Stimulated activated naive CD8-positive, alpha-beta T cell treated with anti-CD3 and anti-CD28 coated beads, Interleukin-15, Interleukin-2, amounts not matched to agents 100 U/mL and 50 U/mL, for 24 hours (primary cell): ENCODE measurements around the gene RIPK1.
A peak's percentile ranks its signal among the peaks of the same experiment; 100 is the strongest.
"Not testable (repeated sequence)": the region's sequence is repeated elsewhere in the genome, so short reads cannot be mapped to it uniquely, and the experiment has no call there.

Source experiments
- ATAC-seq: fragments of 150-1000 bp; cut with Tn5 transposase; one replicate; pipeline ENCODE4 v1.10.0; 2021
- DNase-seq: peaks from one replicate; pipeline ENCODE4 v3.0.0; 2021

Gene RIPK1

GRCh38 chr6:3136292-3137011 lies 68.2 kb downstream of the RIPK1 start:
- no peak for ATAC-seq
- no peak for DNase-seq

GRCh38 chr6:3137057-3137777 lies 68.9 kb downstream of the RIPK1 start:
- DNase-seq = no peak
- no peak for ATAC-seq

- not testable (repeated sequence) for ATAC-seq, DNase-seq
These were observed 69.6 kb downstream of the RIPK1 start for GRCh38 chr6:3137873-3138272.

GRCh38 chr6:3138341-3138740 lies 70.0 kb downstream of the RIPK1 start:
- ATAC-seq (no peak), DNase-seq (no peak)

- no peak for DNase-seq
- no peak for ATAC-seq
These were observed 71.0 kb downstream of the RIPK1 start for GRCh38 chr6:3139090-3139903.

- DNase-seq = no peak
- no peak for ATAC-seq
These were observed 71.9 kb downstream of the RIPK1 start for GRCh38 chr6:3140201-3140600.

GRCh38 chr6:3142536-3142935 lies 74.2 kb downstream of the RIPK1 start:
- no peak for ATAC-seq
- DNase-seq = no peak

GRCh38 chr6:3143158-3143557 lies 74.9 kb downstream of the RIPK1 start:
- ATAC-seq = no peak
- DNase-seq = no peak

- DNase-seq = no peak
- no peak for ATAC-seq
These were observed 76.3 kb downstream of the RIPK1 start for GRCh38 chr6:3144571-3144970.

GRCh38 chr6:3147914-3148757 lies 79.8 kb downstream of the RIPK1 start:
- DNase-seq (no peak), ATAC-seq (no peak)

GRCh38 chr6:3151691-3152090 lies 83.4 kb downstream of the RIPK1 start:
- no peak for ATAC-seq
- no peak for DNase-seq

GRCh38 chr6:3152689-3153088 lies 84.4 kb downstream of the RIPK1 start:
- ATAC-seq = no peak
- DNase-seq = no peak

GRCh38 chr6:3155416-3155815 lies 87.1 kb downstream of the RIPK1 start:
- ATAC-seq, DNase-seq: not testable (repeated sequence)

- DNase-seq = peak; percentile 17
- ATAC-seq = not testable (repeated sequence)
These were observed 88.2 kb downstream of the RIPK1 start for GRCh38 chr6:3156184-3157130.

GRCh38 chr6:3157131-3157933 lies 89.0 kb downstream of the RIPK1 start, which contains the start of gene TUBB2A:
Gene TUBB2A, minus strand, starts transcription at chr6:3157544. Its CDS starts 81 bp downstream, at chr6:3157463.
- DNase-seq (peak; percentile 87), ATAC-seq (peak; percentile 76)

- ATAC-seq = peak; percentile 12
- peak; percentile 31 for DNase-seq
These were observed 91.8 kb downstream of the RIPK1 start for GRCh38 chr6:3159805-3160781.

- DNase-seq = no peak
- ATAC-seq = no peak
These were observed 93.8 kb downstream of the RIPK1 start for GRCh38 chr6:3162067-3162497.

- DNase-seq = peak; percentile 67
- peak; percentile 70 for ATAC-seq
These were observed 94.4 kb downstream of the RIPK1 start for GRCh38 chr6:3162565-3163247.
